GM23338 (cell line): ENCODE measurements around the gene ENOX1.

Experiments
- CTCF ChIP-seq, 2 experiments: fragments of 200-600 bp in 1 of 2; sonication (generic) in 1 of 2; conservative IDR thresholded peaks; 2 replicates each; pipeline versions ENCODE4 v1.5.1 to v1.6.1; 2016 to 2017; ENCODE audit warnings: antibody characterized with exemption in 2 of 2, low read depth in 2 of 2, mild to moderate bottlenecking in 2 of 2, moderate library complexity in 1 of 2
- POLR2AphosphoS5 ChIP-seq: IDR thresholded peaks from 2 replicates; pipeline ENCODE4 v1.6.1; 2016; ENCODE audit warnings: antibody characterized with exemption, low read depth
- REST ChIP-seq: IDR thresholded peaks from one replicate; pipeline ENCODE4 v1.6.1; 2018; ENCODE audit warnings: antibody characterized with exemption; ENCODE audit not compliant: unreplicated experiment

- TF ChIP-seq REST (no peak), CTCF (conservative IDR thresholded peaks at IDR 0.05; ENCODE audit: low read depth in 2 of 2) (no peak), POLR2AphosphoS5 (no peak)
These were observed 120.4 kb downstream of the ENOX1 start for GRCh38 chr13:43666403-43666802.
